NCI-H2029 (cell line): Measurements from ENCODE around the gene ITPRID2.

Experiments
- DNase-seq: peaks from one replicate; lab custom pipeline; 2025; lab: John Stamatoyannopoulos, UW

ITPRID2 gene

GRCh38 chr2:181891258-181891965 lies at the start of gene ITPRID2:
ITPRID2 (plus strand) TSS chr2:181891730; CDS start chr2:181892067, 337 bp downstream.
- peak; percentile 82 for DNase-seq

GRCh38 chr2:181844551-181845290 lies 46.8 kb upstream of the ITPRID2 start:
- no peak for DNase-seq

- DNase-seq = no peak
These were observed 44.9 kb upstream of the ITPRID2 start for GRCh38 chr2:181846399-181847197.

GRCh38 chr2:181847198-181847556 lies 44.4 kb upstream of the ITPRID2 start:
- DNase-seq = no peak

- no peak for DNase-seq
These were observed 43.8 kb upstream of the ITPRID2 start for GRCh38 chr2:181847702-181848101.

- DNase-seq = no peak
These were observed 43.2 kb upstream of the ITPRID2 start for GRCh38 chr2:181848261-181848886.

GRCh38 chr2:181849601-181850000 lies 41.9 kb upstream of the ITPRID2 start:
- DNase-seq = no peak

- no peak for DNase-seq
These were observed 40.5 kb upstream of the ITPRID2 start for GRCh38 chr2:181850936-181851560.

- no peak for DNase-seq
These were observed 39.8 kb upstream of the ITPRID2 start for GRCh38 chr2:181851726-181852125.

- DNase-seq = no peak
These were observed 37.8 kb upstream of the ITPRID2 start for GRCh38 chr2:181853696-181854095.

GRCh38 chr2:181857483-181857882 lies 34.0 kb upstream of the ITPRID2 start:
- no peak for DNase-seq

GRCh38 chr2:181858600-181858999 lies 32.9 kb upstream of the ITPRID2 start:
- no peak for DNase-seq

GRCh38 chr2:181859123-181859522 lies 32.4 kb upstream of the ITPRID2 start:
- DNase-seq = no peak

GRCh38 chr2:181859803-181860202 lies 31.7 kb upstream of the ITPRID2 start:
- no peak for DNase-seq

- no peak for DNase-seq
These were observed 30.2 kb upstream of the ITPRID2 start for GRCh38 chr2:181861379-181861778.

- DNase-seq = no peak
These were observed 28.8 kb upstream of the ITPRID2 start for GRCh38 chr2:181862583-181863281.

GRCh38 chr2:181872178-181872577 lies 19.4 kb upstream of the ITPRID2 start:
- no peak for DNase-seq

- no peak for DNase-seq
These were observed 14.9 kb upstream of the ITPRID2 start for GRCh38 chr2:181876614-181877063.

GRCh38 chr2:181877181-181877664 lies 14.3 kb upstream of the ITPRID2 start:
- DNase-seq = no peak

GRCh38 chr2:181878448-181878847 lies 13.1 kb upstream of the ITPRID2 start:
- no peak for DNase-seq

- DNase-seq = no peak
These were observed 12.2 kb upstream of the ITPRID2 start for GRCh38 chr2:181879295-181879694.
